HEK293 (cell line): ENCODE results near the gene ERCC6L.

Source experiments
- SALL2 ChIP-seq: fragments of 450-650 bp; formaldehyde crosslinking; IDR thresholded peaks from 2 replicates; pipeline ENCODE4 v1.5.0; 2017; ENCODE audit warnings: missing biosample characterization, mild to moderate bottlenecking, missing genetic modification characterization, borderline replicate concordance
- ZNF37A ChIP-seq: fragments of 450-650 bp; IDR thresholded peaks from 2 replicates; pipeline ENCODE4 v1.5.1; 2018; ENCODE audit warnings: missing biosample characterization, missing genetic modification characterization
- TF ChIP-seq, protein P1 (sequence below): fragments of 450-650 bp; formaldehyde crosslinking; IDR thresholded peaks from 2 replicates; pipeline ENCODE4 v1.5.1; 2016; ENCODE audit warnings: missing biosample characterization, missing genetic modification characterization

GRCh38 chrX:72205706-72206105, 33.1 kb downstream of the ERCC6L start:
- TF ChIP-seq, protein P1, sequence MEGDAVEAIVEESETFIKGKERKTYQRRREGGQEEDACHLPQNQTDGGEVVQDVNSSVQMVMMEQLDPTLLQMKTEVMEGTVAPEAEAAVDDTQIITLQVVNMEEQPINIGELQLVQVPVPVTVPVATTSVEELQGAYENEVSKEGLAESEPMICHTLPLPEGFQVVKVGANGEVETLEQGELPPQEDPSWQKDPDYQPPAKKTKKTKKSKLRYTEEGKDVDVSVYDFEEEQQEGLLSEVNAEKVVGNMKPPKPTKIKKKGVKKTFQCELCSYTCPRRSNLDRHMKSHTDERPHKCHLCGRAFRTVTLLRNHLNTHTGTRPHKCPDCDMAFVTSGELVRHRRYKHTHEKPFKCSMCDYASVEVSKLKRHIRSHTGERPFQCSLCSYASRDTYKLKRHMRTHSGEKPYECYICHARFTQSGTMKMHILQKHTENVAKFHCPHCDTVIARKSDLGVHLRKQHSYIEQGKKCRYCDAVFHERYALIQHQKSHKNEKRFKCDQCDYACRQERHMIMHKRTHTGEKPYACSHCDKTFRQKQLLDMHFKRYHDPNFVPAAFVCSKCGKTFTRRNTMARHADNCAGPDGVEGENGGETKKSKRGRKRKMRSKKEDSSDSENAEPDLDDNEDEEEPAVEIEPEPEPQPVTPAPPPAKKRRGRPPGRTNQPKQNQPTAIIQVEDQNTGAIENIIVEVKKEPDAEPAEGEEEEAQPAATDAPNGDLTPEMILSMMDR (tag by site-specific recombination): no peak
- no peak for TF ChIP-seq ZNF37A (tag by site-specific recombination)
- no peak for TF ChIP-seq SALL2 (tag by site-specific recombination)
